ENCODE data around the gene TCL1B.

TCL1B gene

GRCh38 chr14:95666450-95666849 lies 19.8 kb upstream of the TCL1B start:
- no peak for TF ChIP-seq CTCF (IDR thresholded peaks at IDR 0.05; ENCODE audit: control extremely low read depth, extremely low read depth, low read depth, missing control alignments)
- DNase-seq (ENCODE audit: extremely low spot score): no peak
- ChIA-PET POLR2A (no interaction called here), CTCF (interaction anchor here (0.8 to 1.8 kb wide), 6 partner anchors 11 to 52 kb away, joined by 3 to 6 read pairs (median 4); no protein-coding TSS in a partner anchor)

- DNase-seq (ENCODE audit: extremely low spot score): no peak
- CTCF ChIA-PET: interaction anchor here (0.8 to 1.8 kb wide), 9 partner anchors 12 to 107 kb away, joined by 3 to 6 read pairs (median 4); no protein-coding TSS in a partner anchor
- no peak for TF ChIP-seq CTCF (IDR thresholded peaks at IDR 0.05; ENCODE audit: control extremely low read depth, extremely low read depth, low read depth, missing control alignments)
- POLR2A ChIA-PET: no interaction called here
Observed at GRCh38 chr14:95667249-95667693, 19.0 kb upstream of the TCL1B start.

- POLR2A ChIA-PET: no interaction called here
- DNase-seq (ENCODE audit: extremely low spot score): no peak
- CTCF ChIA-PET: interaction anchor here (1.1 to 7.9 kb wide), 4 partner anchors 13 to 106 kb away, joined by 3 to 49 read pairs (median 5); partner anchors contain the start of gene TCL1B
- no peak for TF ChIP-seq CTCF (IDR thresholded peaks at IDR 0.05; ENCODE audit: control extremely low read depth, extremely low read depth, low read depth, missing control alignments)
Observed at GRCh38 chr14:95668235-95668772, 17.9 kb upstream of the TCL1B start.

GRCh38 chr14:95674613-95675012 lies 11.6 kb upstream of the TCL1B start:
- ChIA-PET CTCF (interaction anchor here (1.2 to 7.9 kb wide), 6 partner anchors 10 to 113 kb away, joined by 3 to 49 read pairs (median 7); partner anchors contain the start of gene TCL1B), POLR2A (interaction anchor here (0.6 kb wide), 1 partner anchor 13 kb away, joined by 4 read pairs; no protein-coding TSS in a partner anchor)
- TF ChIP-seq CTCF (IDR thresholded peaks at IDR 0.05; ENCODE audit: control extremely low read depth, extremely low read depth, low read depth, missing control alignments): no peak
- no peak for DNase-seq (ENCODE audit: extremely low spot score)

- CTCF ChIA-PET: interaction anchor here (2.2 to 7.9 kb wide), 3 partner anchors 9 to 98 kb away, joined by 9 to 49 read pairs (median 15); partner anchors contain the start of gene TCL1B
- TF ChIP-seq CTCF (IDR thresholded peaks at IDR 0.05; ENCODE audit: control extremely low read depth, extremely low read depth, low read depth, missing control alignments): no peak
- no peak for DNase-seq (ENCODE audit: extremely low spot score)
- POLR2A ChIA-PET: no interaction called here
Observed at GRCh38 chr14:95675486-95675885, 10.7 kb upstream of the TCL1B start.

- ChIA-PET CTCF (interaction anchor here (1.2 to 1.3 kb wide), 2 partner anchors 13 to 97 kb away, joined by 3 read pairs; no protein-coding TSS in a partner anchor), POLR2A (no interaction called here)
- DNase-seq (ENCODE audit: extremely low spot score): no peak
- no peak for TF ChIP-seq CTCF (IDR thresholded peaks at IDR 0.05; ENCODE audit: control extremely low read depth, extremely low read depth, low read depth, missing control alignments)
Observed at GRCh38 chr14:95677179-95677835, 8.9 kb upstream of the TCL1B start.

Data from GM10248 (cell line).